Superior temporal gyrus (tissue), 1 donor: ENCODE measurements around the gene METRN.
"Not testable (repeated sequence)": the region's sequence is repeated elsewhere in the genome, so short reads cannot be mapped to it uniquely, and the experiment has no call there.

Experiments
- DNase-seq: peaks from one replicate; pipeline ENCODE4 v3.0.0-alpha.2; 2016; ENCODE audit errors: extremely low spot score

The METRN gene

DNA sequence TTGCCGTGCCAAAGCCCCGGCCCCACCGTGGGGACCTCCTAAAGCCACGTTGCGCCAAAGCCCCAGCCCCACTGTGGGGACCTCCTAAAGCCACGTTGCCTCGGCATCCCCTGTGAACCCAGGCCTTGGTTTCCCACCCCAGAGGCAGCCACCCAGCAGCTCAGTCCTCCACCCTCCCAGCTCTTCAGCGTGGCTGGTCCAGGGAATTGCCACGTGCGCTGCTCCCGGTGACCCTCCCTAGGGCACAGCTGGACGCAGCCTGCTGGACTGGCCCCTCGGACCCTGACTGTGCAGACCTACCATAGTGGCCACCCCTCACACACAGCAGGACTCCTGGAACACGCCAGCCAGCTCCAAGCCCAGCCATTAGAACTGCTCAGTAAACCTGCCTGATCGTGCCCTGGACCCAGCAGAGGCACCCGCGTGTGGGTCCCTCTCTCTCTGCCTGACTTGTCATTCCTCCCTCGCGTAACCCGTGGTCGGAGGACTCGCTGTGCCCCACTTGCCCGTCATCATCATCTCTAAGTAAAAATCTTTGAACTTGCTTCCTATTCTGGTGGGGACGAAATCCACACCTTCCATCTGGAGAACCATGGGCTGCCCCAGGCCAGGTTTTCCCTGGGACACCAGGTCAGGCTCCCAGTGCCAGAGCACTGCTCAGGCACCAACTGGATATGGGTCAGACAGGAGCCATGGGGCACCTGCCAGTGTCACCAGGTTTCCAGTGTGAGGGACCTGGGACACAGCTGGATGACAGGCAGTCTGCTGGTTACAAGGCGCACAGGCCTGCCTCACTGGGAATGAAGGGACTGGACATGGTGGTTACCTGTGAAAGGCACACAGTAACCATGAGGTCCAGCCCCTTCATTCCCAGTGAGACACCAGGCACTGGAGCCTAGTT, 20.3 kb downstream of the METRN start:
- no peak for DNase-seq

DNA sequence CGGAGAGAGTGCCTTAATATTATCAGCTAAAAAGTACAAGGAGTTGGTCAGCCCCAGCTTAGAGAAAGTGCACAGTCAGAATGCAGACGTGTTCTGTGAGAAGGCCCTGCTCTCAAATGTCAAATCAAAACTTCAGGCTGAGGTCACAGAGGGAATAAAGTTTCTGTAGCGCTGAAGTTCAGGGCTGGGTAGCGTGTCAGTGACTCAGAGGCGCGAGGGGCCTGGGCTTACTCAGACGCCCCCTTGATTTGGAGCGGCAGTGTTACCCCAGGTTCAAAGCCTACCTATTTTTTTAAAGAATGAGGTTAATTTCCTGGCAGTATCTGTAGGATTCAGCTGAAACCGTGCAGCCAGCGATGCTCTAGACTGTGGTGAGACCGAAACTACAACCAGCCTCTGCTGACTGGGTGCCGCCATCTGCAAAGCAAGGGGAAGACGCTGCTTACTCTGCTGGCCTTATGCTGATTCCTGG, 21.1 kb downstream of the METRN start:
- no peak for DNase-seq

DNA sequence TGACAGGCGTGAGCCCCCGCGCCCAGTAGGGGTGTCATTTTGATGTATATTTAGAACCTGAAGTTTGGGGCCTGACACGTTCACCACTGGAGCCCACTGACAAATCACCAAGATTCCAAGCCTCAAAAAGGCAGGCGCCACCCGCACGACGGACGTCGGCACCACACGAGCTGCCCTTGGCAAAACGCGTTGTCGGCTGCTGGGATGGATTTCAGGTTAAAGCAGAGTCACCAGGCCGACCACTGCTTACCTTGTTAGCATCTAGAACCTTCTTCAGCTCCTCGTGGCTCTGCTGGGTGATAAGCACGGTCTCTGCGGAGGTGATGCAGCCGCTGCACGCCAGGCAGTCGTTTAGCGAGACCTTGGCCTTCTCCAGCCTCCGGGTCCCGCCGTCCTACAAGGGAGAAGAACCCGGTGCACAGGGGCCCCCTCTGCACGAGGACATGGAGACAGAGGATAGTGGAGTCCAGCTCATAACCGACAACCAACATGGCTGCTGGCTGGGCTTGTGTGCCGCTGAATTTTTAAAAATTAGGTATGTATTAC, 22.1 kb downstream of the METRN start:
- DNase-seq, result no peak

DNA sequence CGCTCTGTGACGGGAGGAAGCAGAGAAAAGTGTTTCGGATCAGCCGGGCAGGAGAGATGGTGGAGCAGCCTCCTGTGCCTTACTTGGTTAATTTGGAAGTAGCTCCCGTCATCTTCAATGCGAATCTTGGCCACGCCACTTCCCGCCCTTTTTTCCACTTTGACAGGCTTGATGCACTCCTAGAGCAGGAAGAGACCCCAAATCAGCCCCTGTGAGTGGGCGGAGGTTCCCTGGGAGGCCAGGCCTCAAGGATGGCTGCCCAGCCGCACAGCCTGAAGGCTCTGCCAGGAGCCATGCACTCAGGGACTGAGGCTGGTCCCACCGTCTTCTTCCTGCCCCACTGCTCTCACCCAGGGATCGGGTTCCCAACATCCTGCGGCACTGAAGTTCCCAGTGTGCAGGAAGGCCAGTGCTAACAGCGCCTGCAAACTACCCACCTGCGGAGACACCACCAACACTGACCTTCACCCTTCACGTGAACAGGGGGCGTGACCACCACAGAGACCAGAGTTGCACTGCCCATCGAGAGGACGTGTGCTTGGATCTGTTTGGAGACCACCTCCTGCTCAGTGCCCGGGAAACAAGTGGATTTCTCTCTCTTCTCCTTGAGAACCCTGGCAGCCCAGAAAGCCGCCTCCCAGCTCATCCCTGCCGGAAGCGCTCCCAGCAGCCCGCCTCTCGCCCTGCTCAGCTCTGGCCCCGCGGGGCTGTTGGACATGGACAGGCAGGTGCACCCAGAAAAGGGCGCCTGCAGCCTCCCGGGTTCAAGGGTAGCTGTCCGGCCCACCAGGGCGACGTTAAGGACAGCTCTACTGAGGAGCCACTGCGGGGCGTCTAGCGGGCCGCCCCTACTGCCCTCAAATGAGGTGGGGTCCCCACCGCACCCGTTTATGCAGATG, 24.9 kb downstream of the METRN start:
- DNase-seq, result no peak

DNA sequence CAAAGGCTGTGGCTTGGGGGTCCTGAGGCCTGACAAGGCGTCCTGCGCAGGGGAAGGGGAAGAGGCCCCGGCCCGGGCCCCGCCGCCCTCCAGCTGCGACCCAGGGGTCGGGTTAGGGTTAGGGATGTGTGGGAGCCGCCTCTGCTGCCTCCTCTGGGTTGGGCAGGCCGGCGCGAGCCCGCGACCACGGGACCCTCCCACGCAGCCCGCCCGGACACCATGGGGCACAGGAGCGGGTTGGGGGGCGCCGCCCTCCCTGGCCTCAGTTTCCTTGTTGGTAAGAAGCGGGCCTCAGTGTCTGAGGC, 25.5 kb downstream of the METRN start:
- no peak for DNase-seq

DNA sequence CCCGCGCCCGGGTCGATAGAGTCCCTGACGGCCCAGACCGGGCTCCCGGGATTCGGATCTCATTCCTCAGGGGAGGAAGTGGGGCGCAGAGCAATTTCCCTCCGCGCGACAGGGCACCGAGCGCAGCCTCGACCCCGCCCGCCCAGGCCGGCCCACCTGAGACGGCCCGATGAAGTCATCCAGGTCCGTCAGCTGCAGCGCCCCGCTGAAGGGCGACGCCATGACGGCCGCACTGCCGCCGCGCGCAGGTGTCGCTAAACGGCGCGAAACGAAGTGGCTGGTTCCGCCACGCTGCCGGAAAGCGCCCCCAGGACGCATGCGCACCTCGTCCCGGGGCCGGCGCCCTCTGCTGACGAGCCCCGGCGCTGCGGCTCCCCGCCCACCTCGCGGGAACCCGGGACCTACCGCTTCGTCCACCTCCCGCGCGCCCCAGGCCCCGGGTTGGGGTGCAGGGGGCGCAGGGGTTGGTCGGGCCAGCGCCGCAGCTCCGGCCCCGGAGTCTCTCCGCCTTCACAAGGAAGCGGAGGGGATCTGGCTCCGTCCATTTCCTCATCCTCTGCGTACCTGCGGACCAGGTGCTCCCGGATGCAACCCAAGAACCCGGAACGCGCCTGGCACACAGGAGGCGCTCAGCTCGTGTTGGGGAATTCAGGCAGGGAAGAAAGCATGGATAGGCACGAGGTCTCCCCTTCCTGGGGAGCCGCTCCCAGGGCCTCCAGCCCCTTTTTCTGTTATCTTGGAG, 26.0 kb downstream of the METRN start, which contains the start of gene CIAO3:
TSS of gene CIAO3 (minus strand) at position 234 of the 742 bp plus-strand sequence. CDS start at position 222, 12 bp downstream.
- peak; percentile 84 for DNase-seq

DNA sequence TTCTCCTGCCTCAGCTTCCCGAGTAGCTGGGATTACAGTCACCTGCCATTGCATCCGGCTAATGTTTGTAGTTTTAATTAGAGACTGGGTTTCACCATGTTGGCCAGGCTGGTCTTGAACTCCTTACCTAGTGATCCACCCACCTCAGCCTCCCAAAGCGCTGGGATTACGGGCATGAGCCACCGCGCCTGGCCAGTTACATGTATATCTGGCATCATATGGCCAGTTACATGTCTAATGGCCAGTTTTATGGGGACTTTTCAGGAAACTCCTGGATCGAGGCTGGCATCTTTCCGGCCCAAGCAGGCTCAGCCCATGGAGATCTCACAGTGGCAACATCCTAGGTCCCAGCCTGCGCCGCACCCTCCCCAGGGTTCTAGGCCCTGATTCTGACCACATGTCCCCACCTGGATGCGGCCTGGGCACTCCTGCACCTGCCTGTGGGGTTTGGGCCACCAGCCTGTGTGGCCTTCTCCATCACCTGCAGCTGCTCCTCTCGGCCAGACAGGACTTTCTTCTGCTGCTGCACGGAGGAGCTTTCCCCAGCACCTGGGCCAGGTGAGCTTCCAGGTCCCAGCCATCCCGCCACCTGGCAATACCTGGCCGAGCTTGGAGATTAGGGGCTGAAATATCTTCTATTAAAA, 27.2 kb downstream of the METRN start:
- DNase-seq, result no peak

DNA sequence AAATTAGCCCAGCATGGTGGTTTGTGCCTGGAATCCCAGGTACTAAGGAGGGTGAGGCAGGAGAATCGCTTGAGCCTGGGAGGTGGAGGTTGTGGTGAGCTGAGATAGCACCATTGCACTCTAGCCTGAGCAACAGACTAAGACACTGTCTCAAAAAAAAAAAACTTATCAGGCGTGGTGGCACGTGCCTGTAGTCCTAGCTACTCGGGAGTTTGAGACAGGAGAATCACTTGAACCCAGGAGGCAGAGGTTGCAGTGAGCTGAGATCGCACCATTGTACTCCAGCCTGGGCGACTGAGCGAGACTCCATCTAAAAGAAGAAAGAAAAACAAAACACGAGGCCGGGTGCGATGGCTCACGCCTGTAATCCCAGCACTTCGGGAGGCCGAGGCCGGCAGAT, 28.0 kb downstream of the METRN start:
- DNase-seq, result not testable (repeated sequence)

DNA sequence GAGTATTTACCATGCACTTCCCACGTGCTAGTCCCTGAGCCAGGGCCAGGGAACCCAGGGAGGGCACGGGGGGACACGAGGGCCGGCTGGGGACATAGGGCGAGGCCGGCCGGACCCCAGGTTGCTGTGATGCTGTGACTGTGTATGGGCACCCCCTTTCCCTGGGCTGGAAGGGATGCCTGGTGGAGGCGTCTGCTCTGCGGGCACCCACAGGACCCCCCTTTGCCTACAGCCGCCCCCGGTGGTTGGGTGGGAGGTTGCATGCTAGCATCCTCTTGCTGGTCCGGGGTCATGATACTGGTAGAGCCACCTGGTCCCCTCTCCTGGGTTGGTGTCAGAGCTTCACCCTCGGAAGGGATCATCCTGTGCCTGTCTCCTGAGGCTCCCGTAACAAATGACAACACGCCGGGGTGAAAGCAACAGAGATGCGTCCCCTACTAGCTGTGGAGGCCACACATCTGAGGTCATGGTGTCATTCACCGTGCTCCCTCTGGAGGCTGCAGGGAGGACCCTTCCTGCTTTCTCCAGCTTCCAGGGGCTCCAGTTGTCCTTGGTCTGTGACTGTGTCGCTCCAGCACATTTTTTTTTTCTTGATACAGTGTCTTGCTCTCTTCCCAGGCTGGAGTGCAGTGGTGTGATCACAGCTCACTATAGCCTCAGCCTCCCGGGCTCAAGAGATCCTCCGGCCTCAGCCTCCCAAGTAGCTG, 29.0 kb downstream of the METRN start:
- DNase-seq, result no peak

DNA sequence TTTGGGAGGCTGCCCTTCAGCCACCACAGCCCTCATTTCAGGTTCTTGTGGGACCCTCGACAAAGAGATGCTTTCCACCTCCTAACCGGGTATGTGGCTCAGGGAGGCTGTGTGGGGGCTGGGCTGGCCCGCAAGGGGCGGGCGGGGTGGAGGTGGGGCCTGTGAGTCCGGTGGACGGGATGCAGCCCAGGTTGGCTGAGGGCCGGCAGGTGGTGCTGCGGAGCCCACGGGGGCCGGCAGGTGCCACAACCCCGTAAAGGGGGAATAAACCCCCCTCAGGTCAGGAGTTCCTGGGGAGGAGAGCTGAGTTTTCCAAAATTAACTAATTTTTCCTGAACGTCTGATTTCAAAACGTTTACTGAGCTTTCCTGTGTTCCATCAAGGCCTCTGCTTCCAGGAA, 30.8 kb downstream of the METRN start:
- no peak for DNase-seq

DNA sequence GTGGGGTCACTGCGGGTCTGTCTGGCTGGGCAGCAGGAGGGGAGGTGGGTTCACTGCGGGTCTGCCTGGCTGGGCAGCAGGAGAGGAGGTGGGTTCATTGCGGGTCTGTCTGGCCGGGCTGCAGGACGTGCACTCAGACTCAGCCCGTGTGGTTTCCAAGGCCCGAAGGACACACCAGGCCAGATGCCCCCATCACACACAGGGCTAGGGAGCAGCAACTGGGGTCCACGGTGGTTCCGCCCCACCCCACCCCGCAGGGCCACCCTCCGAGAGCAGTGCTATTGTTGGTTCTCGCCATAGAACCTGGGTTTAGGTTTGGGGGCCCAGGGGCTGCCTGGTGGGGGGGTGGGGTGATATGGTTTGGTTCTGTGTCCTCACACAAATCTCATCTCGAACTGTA, 31.7 kb downstream of the METRN start:
- DNase-seq, result no peak

DNA sequence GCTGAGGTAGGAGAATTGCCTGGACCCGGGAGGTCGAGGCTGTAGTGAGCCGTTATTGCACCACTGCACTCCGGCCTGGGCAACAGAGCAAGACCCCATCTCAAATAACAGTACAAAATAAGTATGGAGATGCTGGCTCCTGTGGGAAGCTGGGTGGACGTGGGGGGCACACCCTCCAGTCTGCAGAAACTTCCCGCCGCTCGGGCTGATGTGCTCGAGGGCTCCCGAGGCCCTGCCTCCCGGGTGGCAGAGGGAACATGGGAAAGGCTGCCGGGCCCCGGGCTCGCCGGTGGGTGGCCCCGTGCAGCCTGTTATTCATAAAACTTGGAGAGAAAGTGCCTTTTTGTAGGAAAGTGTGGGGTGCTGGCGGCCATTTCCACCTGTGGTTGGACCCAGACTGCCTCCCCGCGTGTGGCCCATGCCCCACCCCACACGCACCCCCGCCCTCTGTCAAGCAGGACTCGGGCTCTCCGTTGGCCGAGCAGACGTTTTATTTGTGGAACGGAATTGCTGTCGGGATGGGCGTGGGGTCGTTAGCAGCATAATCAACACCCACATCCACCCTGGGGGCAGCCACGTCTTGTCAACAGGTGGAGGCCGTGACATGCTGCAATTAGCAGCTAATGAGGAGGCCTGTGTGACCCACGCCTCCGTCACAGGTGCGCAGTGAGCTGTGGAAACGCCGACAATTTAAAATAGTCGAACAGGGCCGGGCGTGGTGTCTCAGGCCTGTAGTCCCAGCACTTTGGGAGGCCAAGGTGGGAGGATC, 33.2 kb downstream of the METRN start:
- no peak for DNase-seq

DNA sequence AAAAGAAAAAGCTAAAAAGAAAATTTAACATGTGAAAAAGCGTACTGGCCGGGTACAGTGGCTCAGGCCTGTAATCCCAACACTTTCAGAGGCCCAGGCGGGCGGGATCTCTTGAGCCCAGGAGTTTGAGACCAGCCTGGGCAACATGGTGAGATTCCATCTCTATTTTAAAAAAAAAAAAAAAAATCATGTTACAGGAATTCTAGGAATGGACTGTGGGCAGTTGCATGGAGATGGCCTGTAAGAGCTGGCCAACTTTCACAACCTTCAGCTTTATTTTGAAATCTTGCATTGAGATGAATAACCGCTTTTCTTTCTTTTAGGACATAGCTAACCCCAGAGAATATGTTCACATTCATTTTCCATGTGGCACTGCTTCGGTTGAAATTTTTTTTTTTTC, 34.1 kb downstream of the METRN start:
- no peak for DNase-seq

DNA sequence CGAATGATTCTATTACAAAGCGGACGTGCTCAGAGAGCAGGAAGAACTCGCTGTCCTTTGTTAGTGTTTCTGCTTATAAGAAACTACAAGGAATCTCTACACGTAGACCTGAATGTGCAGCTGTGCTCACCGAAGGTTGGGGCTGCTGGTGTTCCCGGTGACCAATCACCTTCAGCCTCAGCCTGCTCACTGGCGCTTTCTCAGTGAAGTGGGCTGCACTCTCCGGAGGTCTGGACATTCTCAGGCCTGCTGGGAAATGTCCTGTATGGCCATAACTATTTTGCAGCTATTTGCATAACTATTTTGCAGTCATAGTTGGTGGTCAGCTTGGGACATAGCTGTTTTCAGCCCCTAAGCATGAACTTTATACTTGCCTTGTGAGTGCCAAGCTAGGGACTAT, 35.6 kb downstream of the METRN start:
- no peak for DNase-seq

DNA sequence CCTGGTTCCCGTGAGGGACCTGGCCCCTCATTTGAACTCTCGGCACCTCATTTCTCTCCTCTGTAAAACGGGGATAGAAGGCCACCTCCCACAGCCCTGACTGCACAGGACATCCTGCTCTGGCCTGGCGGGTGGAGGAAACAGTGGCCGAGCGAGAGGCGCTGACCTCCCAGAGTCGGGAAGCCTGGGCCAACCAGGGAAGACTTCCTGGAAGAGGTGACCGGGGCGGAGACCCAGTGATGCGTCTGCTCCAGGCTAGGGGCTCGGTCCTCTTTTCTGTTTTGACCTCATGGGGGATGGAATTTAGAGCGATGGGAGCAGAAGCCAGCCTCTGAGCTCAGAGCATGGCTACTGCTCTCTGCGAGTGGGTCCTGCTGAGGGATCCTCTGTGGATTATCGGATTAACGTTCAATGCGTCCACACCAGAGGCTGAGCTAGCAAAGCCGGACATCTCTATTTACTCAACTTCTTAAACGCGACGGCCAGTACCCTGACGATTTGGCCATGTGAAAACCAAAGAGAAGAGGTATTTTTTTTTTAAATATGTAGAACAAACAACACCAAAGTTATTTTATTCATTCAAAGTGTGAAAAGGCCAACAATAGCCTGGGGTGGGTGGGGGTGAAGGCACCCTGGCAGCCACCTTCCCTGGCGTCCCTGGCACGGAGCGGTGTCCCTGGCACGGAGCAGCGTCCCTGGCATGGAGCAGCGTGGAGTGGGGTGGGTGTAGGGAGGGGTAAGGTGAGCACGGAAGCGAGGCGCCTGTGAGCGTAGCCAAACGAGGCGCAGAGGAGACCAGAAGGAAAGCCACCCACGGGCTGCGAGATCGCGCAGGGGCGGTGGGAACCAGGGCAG, 36.5 kb downstream of the METRN start:
- DNase-seq, result peak; percentile 26

DNA sequence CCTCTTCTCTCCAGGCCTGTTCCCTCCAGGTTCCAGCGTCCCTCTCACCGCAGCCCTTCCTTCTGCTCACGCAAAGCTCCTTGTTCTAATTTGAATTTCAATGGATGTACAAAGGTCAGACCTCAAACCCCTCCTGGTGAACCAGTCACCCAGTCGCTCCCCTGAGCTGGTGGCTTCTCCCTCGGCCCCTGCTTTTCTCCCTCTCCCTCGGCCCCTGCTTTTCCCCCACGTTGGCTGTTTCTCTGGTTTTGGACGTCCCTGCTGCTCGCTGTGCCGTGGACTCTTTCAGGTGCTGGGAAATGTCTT, 37.0 kb downstream of the METRN start:
- DNase-seq, result no peak

DNA sequence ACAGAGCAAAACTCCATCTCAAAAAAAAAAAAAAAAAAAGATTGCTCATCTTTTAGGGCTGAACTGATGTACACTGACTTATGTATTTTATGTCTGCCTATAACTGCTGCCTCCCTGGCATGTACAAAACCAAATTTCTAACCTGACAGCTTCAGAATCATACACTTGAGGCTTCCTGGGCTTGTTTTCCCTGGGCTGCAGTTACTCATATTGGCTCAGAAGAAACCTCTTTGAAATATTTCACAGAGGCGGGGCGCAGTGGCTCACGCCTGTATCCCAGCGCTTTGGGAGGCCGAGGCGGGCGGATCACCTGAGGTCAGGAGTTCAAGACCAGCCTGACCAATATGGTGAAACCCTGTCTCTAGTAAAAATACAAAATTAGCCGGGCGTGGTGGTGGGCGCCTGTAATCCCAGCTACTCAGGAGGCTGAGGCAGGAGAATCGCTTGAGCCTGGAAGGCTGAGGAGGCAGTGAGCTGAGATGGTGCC, 39.2 kb downstream of the METRN start:
- DNase-seq, result not testable (repeated sequence)

DNA sequence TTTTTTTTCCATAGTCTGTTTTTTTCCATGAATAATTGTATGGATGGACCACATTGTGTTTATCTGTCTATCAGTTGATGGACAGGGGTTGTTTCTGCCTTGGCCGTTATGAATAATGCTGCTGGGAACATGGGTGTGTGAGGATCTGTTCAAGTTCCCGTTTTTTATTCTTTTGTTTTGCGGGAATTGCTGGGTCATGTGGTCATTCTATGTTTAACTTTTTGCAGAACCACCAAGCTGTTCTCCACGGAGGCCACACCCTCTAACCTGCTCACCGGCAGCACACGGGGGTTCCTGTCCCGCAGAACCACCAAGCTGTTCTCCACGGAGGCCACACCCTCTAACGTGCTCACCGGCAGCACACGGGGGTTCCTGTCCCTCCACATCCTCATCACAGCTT, 39.7 kb downstream of the METRN start:
- DNase-seq, result no peak

DNA sequence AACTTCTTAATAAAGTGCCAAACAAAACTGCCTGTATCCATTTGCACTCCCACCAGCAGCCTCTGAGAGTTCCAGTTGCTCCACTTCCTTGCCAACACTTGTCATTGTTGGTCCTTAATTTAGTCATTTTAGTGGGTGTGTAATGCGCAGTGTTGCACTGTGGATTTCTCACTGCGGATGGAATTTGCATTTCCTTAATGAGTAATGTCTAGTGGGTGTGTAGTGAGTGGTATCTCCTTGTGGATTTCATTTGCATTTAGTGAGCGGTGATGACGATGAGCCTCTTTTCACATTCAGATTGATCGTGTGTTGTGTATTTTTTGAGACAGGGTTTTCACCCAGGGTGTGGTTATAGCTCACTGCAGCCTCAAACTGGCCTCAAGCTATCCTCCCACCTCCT, 41.5 kb downstream of the METRN start:
- DNase-seq, result no peak
